Upper lobe of left lung (tissue), 6 donors: ENCODE measurements around the gene IGSF21. TPM values are rescaled to one million over a fixed set of nuclear protein-coding genes. Genes with fewer than 3 reads are reported as not detected.

Experiments
- ATAC-seq, 2 donors: fragments of 200-7000 bp; cut with Tn5 transposase; one replicate each; pipeline ENCODE4 v1.9.1; 2022; ENCODE audit warnings: mild to moderate bottlenecking in 2 of 2, moderate library complexity in 2 of 2; ENCODE audit not compliant: low FRiP score in 2 of 2
- DNase-seq, 2 donors: peaks; one replicate each; pipeline ENCODE4 v3.0.0-alpha.2; 2019 to 2020
- H3K27ac ChIP-seq, 4 donors: fragments of 200-600 bp; sonication (generic); one replicate each; pipeline ENCODE4 v1.5.1; 2016 to 2019
- H3K27me3 ChIP-seq, 4 donors: fragments of 200-600 bp; sonication (generic); one replicate each; pipeline ENCODE4 v1.5.1; 2017 to 2019
- H3K36me3 ChIP-seq, 4 donors: fragments of 200-600 bp; sonication (generic); one replicate each; pipeline ENCODE4 v1.5.1; 2016 to 2019
- H3K4me1 ChIP-seq, 4 donors: fragments of 200-600 bp; sonication (generic); one replicate each; pipeline ENCODE4 v1.5.1; 2018 to 2019
- H3K4me3 ChIP-seq, 4 donors: fragments of 200-600 bp; sonication (generic); one replicate each; pipeline ENCODE4 v1.5.1; 2017 to 2019; ENCODE audit warnings: mild to moderate bottlenecking in 2 of 4, moderate library complexity in 1 of 4
- H3K9me3 ChIP-seq, 4 donors: fragments of 200-600 bp; sonication (generic); one replicate each; pipeline ENCODE4 v1.5.1; 2018 to 2019
- CTCF ChIP-seq, 6 experiments: fragments of 450-650 bp in 4 of 6; fragments of 200-600 bp in 2 of 6; sonication (generic) in 2 of 6; IDR thresholded peaks; one replicate each; pipeline ENCODE4 v1.5.1; 2016 to 2019; ENCODE audit warnings: antibody characterized with exemption in 6 of 6
- EP300 ChIP-seq, 4 donors: sonication (generic); formaldehyde crosslinking; IDR thresholded peaks; one replicate each; pipeline ENCODE4 v1.5.1; 2017; ENCODE audit warnings: antibody characterized with exemption in 4 of 4, control low read depth in 2 of 4
- POLR2A ChIP-seq, 4 donors: fragments of 450-650 bp; IDR thresholded peaks; one replicate each; pipeline ENCODE4 v1.5.1; 2016 to 2017; ENCODE audit warnings: antibody characterized with exemption in 4 of 4, mild to moderate bottlenecking in 2 of 4
- POLR2AphosphoS5 ChIP-seq, 2 donors: sonication (generic); formaldehyde crosslinking; IDR thresholded peaks; one replicate each; pipeline ENCODE4 v1.5.1; 2017; ENCODE audit warnings: antibody characterized with exemption in 2 of 2
- whole genome bisulfite sequencing, 2 donors: methylation state at CpG; one replicate each; pipeline ENCODE4 v1.1.5; 2017 to 2018; 5-methylcytosine and 5-hydroxymethylcytosine counted together
- total RNA-seq, 6 donors: library from RNA; depleted of rRNA in 4 of 6; stranded (reverse); fragments of >200 nt in 4 of 6; gene quantifications; one replicate each; pipeline versions ENCODE4 v1.1.0 to v1.2.1, GENCODE V29; 2016 to 2021
- donor health status: DM: no; HTN: no; CAD: no; lungs with moderate emphysema.
- donor health status: DM: no; HTN: yes; CAD: no; lungs with severe emphysema.

The IGSF21 gene
- total RNA-seq, 6 donors from 2014 or later = 1.1 to 2.9 (median 2.0) TPM; not detected in 1

- no peak for TF ChIP-seq CTCF (IDR thresholded peaks at IDR 0.05)
- no peak for TF ChIP-seq POLR2A (IDR thresholded peaks at IDR 0.05)
- TF ChIP-seq EP300 (IDR thresholded peaks at IDR 0.05) = no peak
- TF ChIP-seq POLR2AphosphoS5 (IDR thresholded peaks at IDR 0.05) = no peak
- Histone ChIP-seq H3K4me3 (no peak overlapping the region), H3K27me3 (no peaks in the 10 kb centered on the region), H3K9me3 (no peaks in the 10 kb centered on the region), H3K27ac (no peak overlapping the region), H3K36me3 (no peaks in the 10 kb centered on the region), H3K4me1 (no peaks in the 10 kb centered on the region)
- ATAC-seq (no peak), DNase-seq (no peak)
- WGBS, 2 donors = 64% methylated on average over 7 of the region's 7 CpGs; no CpG with 5 or more reads in 1 of the 2 donors
These were observed 83.0 kb downstream of the IGSF21 start for GRCh38 chr1:18190598-18190997.

GRCh38 chr1:18191037-18191436, 83.4 kb downstream of the IGSF21 start:
- TF ChIP-seq EP300 (IDR thresholded peaks at IDR 0.05) = no peak
- TF ChIP-seq POLR2AphosphoS5 (IDR thresholded peaks at IDR 0.05) = no peak
- no peak for TF ChIP-seq POLR2A (IDR thresholded peaks at IDR 0.05)
- no peak for TF ChIP-seq CTCF (IDR thresholded peaks at IDR 0.05)
- Histone ChIP-seq H3K9me3 (no peaks in the 10 kb centered on the region), H3K27me3 (no peaks in the 10 kb centered on the region), H3K4me3 (no peak overlapping the region), H3K27ac (no peak overlapping the region), H3K36me3 (no peaks in the 10 kb centered on the region), H3K4me1 (no peaks in the 10 kb centered on the region)
- WGBS, 2 donors = 68 to 79% methylated on average over 3 of the region's 3 CpGs
- ATAC-seq = no peak
- no peak for DNase-seq

GRCh38 chr1:18191481-18192155, 84.0 kb downstream of the IGSF21 start:
- TF ChIP-seq POLR2A (IDR thresholded peaks at IDR 0.05) (no peak), CTCF (IDR thresholded peaks at IDR 0.05) (no peak), POLR2AphosphoS5 (IDR thresholded peaks at IDR 0.05) (no peak), EP300 (IDR thresholded peaks at IDR 0.05) (no peak)
- Histone ChIP-seq H3K4me3 (no peak overlapping the region), H3K9me3 (no peaks in the 10 kb centered on the region), H3K36me3 (no peaks in the 10 kb centered on the region), H3K27me3 (no peaks in the 10 kb centered on the region), H3K27ac (no peak overlapping the region), H3K4me1 (no peaks in the 10 kb centered on the region)
- ATAC-seq (no peak), DNase-seq (no peak)
- 62 to 65% methylated on average over 16 to 18 of the region's 18 CpGs for WGBS, 2 donors

GRCh38 chr1:18192182-18192581, 84.6 kb downstream of the IGSF21 start:
- no peak overlapping the region for H3K27ac ChIP-seq
- no peak for DNase-seq
- no peak for ATAC-seq
- H3K27me3 ChIP-seq = no peaks in the 10 kb centered on the region
- TF ChIP-seq POLR2A (IDR thresholded peaks at IDR 0.05) (no peak), EP300 (IDR thresholded peaks at IDR 0.05) (no peak), CTCF (IDR thresholded peaks at IDR 0.05) (no peak), POLR2AphosphoS5 (IDR thresholded peaks at IDR 0.05) (no peak)
- H3K36me3 ChIP-seq = no peaks in the 10 kb centered on the region
- WGBS, 2 donors = 62 to 65% methylated on average over 4 of the region's 4 CpGs
- H3K9me3 ChIP-seq = no peaks in the 10 kb centered on the region
- no peaks in the 10 kb centered on the region for H3K4me1 ChIP-seq
- no peak overlapping the region for H3K4me3 ChIP-seq

- H3K4me3 ChIP-seq = no peak overlapping the region
- DNase-seq (no peak), ATAC-seq (no peak)
- no peaks in the 10 kb centered on the region for H3K4me1 ChIP-seq
- TF ChIP-seq POLR2A (IDR thresholded peaks at IDR 0.05) (no peak), CTCF (IDR thresholded peaks at IDR 0.05) (no peak)
- no peaks in the 10 kb centered on the region for H3K9me3 ChIP-seq
- 68 to 75% methylated on average over 2 of the region's 2 CpGs for WGBS, 2 donors
- no peak overlapping the region for H3K27ac ChIP-seq
- H3K36me3 ChIP-seq = no peaks in the 10 kb centered on the region
- no peaks in the 10 kb centered on the region for H3K27me3 ChIP-seq
These were observed 85.4 kb downstream of the IGSF21 start for GRCh38 chr1:18192974-18193373.
